Suprapubic skin (tissue), 4 donors: ENCODE measurements around the gene KRT35. TPM values are rescaled to one million over a fixed set of nuclear protein-coding genes. Genes with fewer than 3 reads are reported as not detected.

ENCODE experiments used
- DNase-seq, 2 donors: peaks; one replicate each; pipeline ENCODE4 v3.0.0-alpha.2; 2019; ENCODE audit warnings: low spot score in 2 of 2
- H3K27ac ChIP-seq: fragments of 200-600 bp; sonication (generic); one replicate; pipeline ENCODE4 v1.5.1; 2019
- H3K27me3 ChIP-seq: fragments of 200-600 bp; sonication (generic); one replicate; pipeline ENCODE4 v1.5.1; 2019
- H3K36me3 ChIP-seq: fragments of 200-600 bp; sonication (generic); one replicate; pipeline ENCODE4 v1.5.1; 2019
- H3K4me1 ChIP-seq: fragments of 200-600 bp; sonication (generic); one replicate; pipeline ENCODE4 v1.5.1; 2019
- H3K4me3 ChIP-seq: fragments of 200-600 bp; sonication (generic); one replicate; pipeline ENCODE4 v1.5.1; 2019; ENCODE audit warnings: mild to moderate bottlenecking
- H3K9me3 ChIP-seq: fragments of 200-600 bp; sonication (generic); one replicate; pipeline ENCODE4 v1.5.1; 2019
- EP300 ChIP-seq: sonication (generic); formaldehyde crosslinking; IDR thresholded peaks from one replicate; pipeline ENCODE4 v1.6.1; 2017; ENCODE audit warnings: antibody characterized with exemption
- POLR2A ChIP-seq, 2 donors: fragments of 450-650 bp; IDR thresholded peaks; one replicate each; pipeline ENCODE4 v1.6.1; 2017; ENCODE audit warnings: antibody characterized with exemption in 2 of 2, mild to moderate bottlenecking in 2 of 2, moderate library complexity in 2 of 2
- POLR2AphosphoS5 ChIP-seq, 3 donors: sonication (generic); formaldehyde crosslinking; IDR thresholded peaks; one replicate each; pipeline ENCODE4 v1.6.1; 2017; ENCODE audit warnings: antibody characterized with exemption in 3 of 3
- WGBS: methylation state at CpG from one replicate; pipeline ENCODE4 v1.1.5; 2018; 5-methylcytosine and 5-hydroxymethylcytosine counted together
- total RNA-seq, 4 donors: library from RNA; depleted of rRNA; stranded (reverse); fragments of >200 nt; gene quantifications; one replicate each; pipeline ENCODE4 v1.1.0, GENCODE V29; 2016
- TF ChIP-seq, protein P1 (sequence below), 2 donors: fragments of 200-600 bp in 1 of 2; fragments of 450-650 bp in 1 of 2; sonication (generic) in 1 of 2; IDR thresholded peaks; one replicate each; pipeline ENCODE4 v1.5.1; 2016 to 2019; ENCODE audit warnings: antibody characterized with exemption in 2 of 2, mild to moderate bottlenecking in 1 of 2, moderate library complexity in 1 of 2

Gene KRT35
- total RNA-seq, 4 donors from 2014 or later: 2.5 to 156 (median 38.8) TPM

DNA sequence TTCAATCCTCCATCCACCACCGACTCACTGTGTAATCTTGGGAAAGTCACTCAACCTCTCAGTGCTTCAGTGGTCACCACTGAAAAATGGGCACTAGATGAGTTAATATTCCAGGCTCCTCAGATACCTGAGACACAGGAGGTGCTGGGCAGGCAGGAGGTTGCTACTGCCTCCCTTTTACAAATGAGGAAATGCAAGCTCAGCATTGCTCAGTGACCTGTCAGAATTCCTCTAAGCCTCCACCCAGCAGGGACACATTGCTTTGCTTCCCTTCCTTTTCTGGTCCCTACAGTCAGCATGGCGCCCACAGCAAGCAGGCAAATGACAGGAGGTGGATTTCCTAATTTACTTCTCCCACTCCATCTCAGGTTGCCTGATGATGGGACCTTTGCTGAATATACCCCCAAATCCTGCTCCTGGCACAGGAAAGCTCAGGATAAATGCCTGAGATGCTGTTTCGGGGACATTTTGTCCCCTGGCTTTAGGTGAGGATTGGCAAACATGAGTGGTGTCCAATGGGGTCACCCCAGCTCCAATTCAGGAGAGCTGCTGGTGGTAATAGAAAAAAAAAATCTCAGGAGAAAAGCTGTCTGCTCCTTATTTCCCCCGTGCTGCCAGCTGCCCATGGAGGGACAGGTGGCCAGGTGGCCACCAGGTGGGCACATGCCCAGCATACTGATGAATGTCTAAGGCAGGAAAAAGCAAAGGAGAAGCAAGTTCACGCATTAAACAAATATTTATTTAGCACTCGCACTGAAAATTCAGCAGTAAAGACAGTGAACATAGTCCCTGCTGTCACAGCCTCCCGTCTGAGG is 29.5 kb upstream of the KRT35 start:
- H3K4me1 ChIP-seq: peaks cover 6% of the 10 kb centered on the region
- H3K27ac ChIP-seq: no peak overlapping the region
- peaks cover 5% of the 10 kb centered on the region for H3K27me3 ChIP-seq
- no peak for TF ChIP-seq EP300
- no peak for TF ChIP-seq POLR2A (IDR thresholded peaks at IDR 0.05)
- TF ChIP-seq, protein P1, sequence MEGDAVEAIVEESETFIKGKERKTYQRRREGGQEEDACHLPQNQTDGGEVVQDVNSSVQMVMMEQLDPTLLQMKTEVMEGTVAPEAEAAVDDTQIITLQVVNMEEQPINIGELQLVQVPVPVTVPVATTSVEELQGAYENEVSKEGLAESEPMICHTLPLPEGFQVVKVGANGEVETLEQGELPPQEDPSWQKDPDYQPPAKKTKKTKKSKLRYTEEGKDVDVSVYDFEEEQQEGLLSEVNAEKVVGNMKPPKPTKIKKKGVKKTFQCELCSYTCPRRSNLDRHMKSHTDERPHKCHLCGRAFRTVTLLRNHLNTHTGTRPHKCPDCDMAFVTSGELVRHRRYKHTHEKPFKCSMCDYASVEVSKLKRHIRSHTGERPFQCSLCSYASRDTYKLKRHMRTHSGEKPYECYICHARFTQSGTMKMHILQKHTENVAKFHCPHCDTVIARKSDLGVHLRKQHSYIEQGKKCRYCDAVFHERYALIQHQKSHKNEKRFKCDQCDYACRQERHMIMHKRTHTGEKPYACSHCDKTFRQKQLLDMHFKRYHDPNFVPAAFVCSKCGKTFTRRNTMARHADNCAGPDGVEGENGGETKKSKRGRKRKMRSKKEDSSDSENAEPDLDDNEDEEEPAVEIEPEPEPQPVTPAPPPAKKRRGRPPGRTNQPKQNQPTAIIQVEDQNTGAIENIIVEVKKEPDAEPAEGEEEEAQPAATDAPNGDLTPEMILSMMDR (IDR thresholded peaks at IDR 0.05): no peak
- TF ChIP-seq POLR2AphosphoS5 (IDR thresholded peaks at IDR 0.05): no peak
- WGBS: 77% methylated on average over 7 of the region's 7 CpGs
- H3K9me3 ChIP-seq: no peaks in the 10 kb centered on the region
- H3K36me3 ChIP-seq: no peaks in the 10 kb centered on the region
- no peak for DNase-seq
- no peak overlapping the region for H3K4me3 ChIP-seq

DNA sequence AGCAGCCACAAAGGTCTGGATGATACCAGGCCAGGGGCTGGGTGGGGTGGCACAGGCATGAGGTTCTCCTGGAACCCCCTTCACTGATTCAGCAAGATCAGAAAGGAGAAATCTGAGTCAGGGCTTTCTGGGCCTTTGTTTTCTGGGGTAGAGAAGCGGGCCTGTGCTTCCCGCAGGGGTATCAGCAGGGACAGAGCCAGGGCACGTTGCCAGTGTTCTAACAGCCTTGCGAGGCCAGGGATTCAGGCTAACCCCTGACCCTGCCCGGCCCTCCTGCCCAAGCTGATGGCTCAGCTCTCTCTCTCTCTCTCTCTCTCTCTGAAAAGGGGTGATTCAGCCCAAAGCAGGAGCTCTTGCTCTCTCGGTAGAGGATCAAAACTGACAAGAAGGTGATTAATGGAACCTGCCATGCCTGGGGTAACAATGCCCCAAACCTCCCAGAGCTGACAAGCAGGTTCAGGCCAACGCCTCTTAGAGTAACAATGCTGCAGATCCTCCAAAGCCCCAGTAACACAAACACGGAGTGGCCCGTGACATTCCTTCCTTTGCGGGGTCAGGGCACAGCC is 26.4 kb upstream of the KRT35 start:
- H3K27ac ChIP-seq: no peak overlapping the region
- no peak overlapping the region for H3K4me3 ChIP-seq
- H3K36me3 ChIP-seq: no peaks in the 10 kb centered on the region
- TF ChIP-seq POLR2A (IDR thresholded peaks at IDR 0.05) (no peak), EP300 (no peak), POLR2AphosphoS5 (IDR thresholded peaks at IDR 0.05) (no peak)
- TF ChIP-seq, protein P1 (IDR thresholded peaks at IDR 0.05): no peak
- H3K4me1 ChIP-seq: no peaks in the 10 kb centered on the region
- H3K9me3 ChIP-seq: no peaks in the 10 kb centered on the region
- H3K27me3 ChIP-seq: no peaks in the 10 kb centered on the region
- DNase-seq: no peak
- WGBS: 49% methylated on average over 5 of the region's 10 CpGs

DNA sequence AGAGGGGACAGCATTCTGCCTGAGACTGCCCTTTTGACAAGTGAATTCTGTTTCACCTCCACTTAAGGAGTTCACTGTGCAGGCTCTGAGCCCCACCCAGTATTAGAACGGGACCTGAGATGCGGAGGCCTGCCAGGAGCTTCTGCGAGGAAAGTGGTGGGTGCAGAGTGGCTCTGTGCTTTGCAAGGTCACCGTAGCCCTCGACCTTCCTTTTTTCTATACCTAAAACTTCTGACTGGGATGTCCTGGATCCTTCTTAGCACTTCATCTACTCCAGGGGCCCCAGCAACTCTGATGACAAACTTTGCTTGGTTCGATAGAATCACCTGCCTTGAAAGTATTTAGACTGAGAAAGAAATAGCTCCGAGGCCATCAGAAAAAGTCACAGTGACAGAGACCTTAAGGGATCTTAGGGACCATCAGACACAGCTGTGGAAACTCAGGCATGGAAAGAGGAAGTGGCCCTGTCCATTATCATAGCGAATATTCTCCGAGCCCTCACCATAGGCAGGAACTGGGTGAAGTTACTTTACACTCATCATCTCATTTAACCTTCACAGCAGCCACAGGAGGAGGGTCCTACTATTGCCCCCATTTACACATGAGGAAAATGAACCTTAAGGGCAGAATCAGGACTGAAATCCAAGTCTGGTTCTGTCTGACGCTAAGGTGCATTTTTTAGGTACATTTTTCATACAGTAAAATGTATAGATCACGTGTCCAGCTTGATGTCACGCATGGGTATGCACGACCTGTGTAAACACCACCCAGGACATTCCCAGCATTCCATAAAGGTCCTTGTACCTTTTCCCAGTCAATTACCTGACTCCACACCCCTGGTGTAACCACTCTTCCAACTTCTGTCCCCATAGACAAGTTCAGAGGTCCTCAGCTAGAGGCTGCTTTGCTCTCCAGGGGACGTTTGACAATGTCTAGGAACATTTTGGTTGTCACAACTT is 25.1 kb upstream of the KRT35 start:
- DNase-seq: no peak
- H3K27me3 ChIP-seq: peaks cover 3% of the 10 kb centered on the region
- no peaks in the 10 kb centered on the region for H3K36me3 ChIP-seq
- TF ChIP-seq EP300 (no peak), POLR2AphosphoS5 (IDR thresholded peaks at IDR 0.05) (no peak), POLR2A (IDR thresholded peaks at IDR 0.05) (no peak)
- TF ChIP-seq, protein P1 (IDR thresholded peaks at IDR 0.05): no peak
- H3K27ac ChIP-seq: no peak overlapping the region
- H3K4me3 ChIP-seq: no peak overlapping the region
- WGBS: 72% methylated on average over 14 of the region's 14 CpGs
- H3K4me1 ChIP-seq: no peaks in the 10 kb centered on the region
- H3K9me3 ChIP-seq: no peaks in the 10 kb centered on the region

DNA sequence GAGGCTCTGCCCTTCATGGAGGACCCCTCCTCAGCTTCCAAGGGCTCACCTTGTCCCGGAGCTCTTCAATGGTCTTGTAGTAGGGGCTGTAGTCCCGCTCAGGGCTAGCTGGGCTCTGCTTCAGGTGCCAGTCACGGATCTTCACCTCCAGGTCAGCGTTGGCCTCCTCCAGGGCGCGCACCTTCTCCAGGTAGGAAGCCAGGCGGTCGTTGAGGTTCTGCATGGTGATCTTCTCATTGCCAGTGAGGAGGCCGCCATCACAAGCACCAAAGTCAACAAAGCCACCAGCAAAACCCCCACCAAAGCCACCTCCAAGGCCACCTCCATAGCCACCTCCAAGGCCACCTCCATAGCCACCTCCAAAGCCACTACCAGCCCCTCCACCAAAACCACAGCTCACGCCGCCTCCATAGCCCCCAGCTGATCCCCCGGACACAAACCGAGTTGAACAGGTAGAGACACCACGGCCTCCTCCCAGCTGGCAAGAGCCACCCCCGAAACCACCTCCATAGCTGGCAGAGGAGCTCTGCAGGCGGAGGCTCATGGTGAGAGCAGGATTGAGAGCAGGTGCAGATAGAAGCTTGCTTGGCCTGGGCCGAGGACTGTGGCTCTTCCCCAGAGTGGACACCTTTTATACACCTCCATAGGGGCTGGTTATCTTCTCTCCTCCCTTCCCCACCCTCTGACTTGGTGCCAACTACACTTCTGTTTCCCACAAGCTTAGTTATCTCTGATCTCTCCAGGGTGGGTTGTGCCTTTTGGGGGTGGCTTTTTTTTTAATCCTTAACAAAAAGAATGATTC is 24.3 kb upstream of the KRT35 start, which contains the start of gene KRT13:
Gene KRT13, minus strand, starts transcription at position 606 of the 802 bp plus-strand sequence. Its CDS starts 62 bp downstream, at position 544.
- no peaks in the 10 kb centered on the region for H3K9me3 ChIP-seq
- H3K4me1 ChIP-seq: peaks cover 2% of the 10 kb centered on the region
- peak in 1 of 2 donors; percentile 69 for DNase-seq
- no peaks in the 10 kb centered on the region for H3K36me3 ChIP-seq
- TF ChIP-seq POLR2A (IDR thresholded peaks at IDR 0.05): no peak
- TF ChIP-seq, protein P1 (IDR thresholded peaks at IDR 0.05): no peak
- TF ChIP-seq POLR2AphosphoS5 (IDR thresholded peaks at IDR 0.05): no peak
- no peak for TF ChIP-seq EP300
- H3K27me3 ChIP-seq: peaks cover 3% of the 10 kb centered on the region
- no peak within 1 kb of the TSS for H3K27ac ChIP-seq
- H3K4me3 ChIP-seq: no peak within 1 kb of the TSS
- 77% methylated on average over 10 of the region's 17 CpGs for WGBS
